HG02870 (cell line): ENCODE data around the gene KCNK3.
"Not testable (repeated sequence)": the region's sequence is repeated elsewhere in the genome, so short reads cannot be mapped to it uniquely, and the experiment has no call there.

ENCODE experiments used
- ATAC-seq: cut with Tn5 transposase; IDR thresholded peaks from one replicate; pipeline ENCODE4 v1.9.1; 2021; ENCODE audit warnings: mild to moderate bottlenecking, moderate library complexity; ENCODE audit not compliant: unreplicated experiment

The KCNK3 gene

DNA sequence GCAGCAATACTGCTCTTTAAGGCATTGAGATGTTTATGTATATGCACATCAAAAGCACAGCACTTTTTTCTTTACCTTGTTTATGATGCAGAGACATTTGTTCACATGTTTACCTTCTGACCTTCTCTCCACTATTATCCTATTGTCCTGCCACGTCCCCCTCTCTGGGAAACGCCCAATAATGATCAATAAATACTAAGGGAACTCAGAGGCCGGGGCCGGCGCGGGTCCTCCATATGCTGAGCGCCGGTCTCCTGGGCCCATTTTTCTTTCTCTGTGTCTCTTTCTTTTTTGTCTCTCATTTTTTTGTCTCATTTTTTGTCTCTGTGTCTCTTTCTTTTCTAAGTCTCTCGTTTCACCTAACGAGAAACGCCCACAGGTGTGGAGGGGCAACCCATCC, 57.9 kb downstream of the KCNK3 start:
- ATAC-seq: not testable (repeated sequence)

- no peak for ATAC-seq
Measured at GRCh38 chr2:26752656-26753055, 60.1 kb downstream of the KCNK3 start.

DNA sequence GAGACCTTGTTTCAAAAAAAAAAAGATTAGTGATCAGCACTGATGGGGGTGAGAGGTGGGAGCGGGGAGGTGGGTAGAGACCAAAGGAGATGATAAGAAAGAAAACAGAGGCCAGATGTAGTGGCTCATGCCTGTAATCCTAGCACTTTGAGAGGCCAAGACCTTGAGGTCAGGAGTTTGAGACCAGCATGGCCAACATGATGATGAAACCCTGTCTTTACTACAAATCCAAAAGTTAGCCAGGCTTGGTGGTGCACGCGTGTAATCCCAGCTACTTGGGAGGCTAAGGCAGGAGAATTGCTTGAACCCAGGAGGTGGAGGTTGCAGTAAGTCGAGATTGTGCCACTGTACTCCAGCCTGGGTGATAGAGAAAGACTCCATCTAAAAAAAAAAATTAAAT, 62.0 kb downstream of the KCNK3 start:
- ATAC-seq: no peak

DNA sequence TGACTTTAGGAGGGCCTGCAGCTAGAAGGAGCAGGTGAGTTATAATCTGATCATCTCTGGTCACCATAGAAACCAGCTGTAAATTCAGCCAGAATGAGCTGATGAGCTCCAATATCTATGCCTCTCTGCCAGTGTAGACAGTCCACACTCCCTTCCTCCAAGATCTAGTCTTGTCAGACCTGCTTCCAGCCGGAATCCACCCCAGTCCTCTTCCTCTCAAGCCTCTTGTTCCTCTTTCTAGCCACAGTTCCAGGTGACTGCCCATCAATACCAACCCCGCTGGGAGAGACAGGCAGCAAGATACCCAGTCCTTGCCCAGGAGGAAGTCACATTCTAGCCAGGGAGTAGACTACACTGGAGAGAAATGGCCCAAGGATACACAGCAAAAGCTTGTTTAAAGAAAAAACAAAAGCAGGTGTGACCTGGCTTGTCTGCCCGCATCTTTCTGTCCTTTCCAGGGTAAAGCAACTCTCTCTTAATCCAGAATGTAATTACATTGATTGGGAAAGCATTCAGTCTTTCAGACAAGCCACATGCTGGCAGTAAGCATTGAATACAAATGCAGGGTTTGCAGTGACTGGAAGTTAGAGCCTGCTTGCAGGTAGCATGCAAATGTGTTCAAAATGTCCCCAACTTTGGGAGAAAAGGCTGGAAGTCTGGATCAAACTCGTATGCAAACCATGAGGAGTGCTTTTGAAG, 62.6 kb downstream of the KCNK3 start:
- no peak for ATAC-seq

GRCh38 chr2:26756337-26756736, 63.8 kb downstream of the KCNK3 start:
- no peak for ATAC-seq

DNA sequence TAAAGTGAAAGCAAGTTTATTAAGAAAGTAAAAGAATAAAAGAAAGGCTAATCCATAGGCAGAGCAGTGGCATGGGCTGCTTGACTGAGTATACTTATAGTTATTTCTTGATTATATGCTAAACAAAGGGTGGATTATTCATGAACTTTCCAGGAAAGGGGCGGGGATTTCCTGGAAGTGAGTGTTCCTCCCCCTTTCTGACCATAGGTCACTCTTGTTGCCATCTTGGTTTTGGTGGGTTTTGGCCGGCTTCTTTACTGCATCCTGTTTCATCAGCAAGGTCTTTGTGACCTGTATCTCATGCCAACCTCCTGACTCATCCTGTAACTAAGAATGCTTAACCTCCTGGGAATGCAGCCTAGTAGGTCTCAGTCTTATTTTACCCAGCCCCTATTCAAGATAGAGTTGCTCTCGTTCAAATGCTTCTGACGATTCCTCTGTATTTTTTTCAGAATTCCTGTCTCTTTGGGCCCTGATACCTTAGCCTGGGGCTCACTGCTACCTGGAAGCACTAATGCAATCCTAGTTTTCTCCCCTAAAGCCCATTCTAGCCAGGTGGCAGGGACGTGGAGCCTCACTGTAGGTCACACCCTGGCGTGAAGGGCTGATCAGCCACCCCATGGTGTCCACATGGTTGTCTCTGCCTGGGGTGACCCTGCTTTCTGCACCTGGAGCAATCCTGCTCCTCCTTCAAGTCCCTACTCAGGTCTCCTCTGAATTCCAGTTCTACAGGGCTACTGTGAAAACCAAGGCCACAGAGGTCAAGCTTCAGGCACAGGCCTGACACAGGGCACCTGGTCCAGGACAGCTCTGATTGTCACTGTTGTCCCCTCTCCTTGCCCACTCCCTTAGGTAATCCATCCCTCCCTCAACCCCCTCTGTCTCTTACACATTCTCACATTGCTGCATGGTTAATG, 65.6 kb downstream of the KCNK3 start:
- ATAC-seq: no peak

- ATAC-seq: no peak
Measured at GRCh38 chr2:26758790-26759321, 66.3 kb downstream of the KCNK3 start.

DNA sequence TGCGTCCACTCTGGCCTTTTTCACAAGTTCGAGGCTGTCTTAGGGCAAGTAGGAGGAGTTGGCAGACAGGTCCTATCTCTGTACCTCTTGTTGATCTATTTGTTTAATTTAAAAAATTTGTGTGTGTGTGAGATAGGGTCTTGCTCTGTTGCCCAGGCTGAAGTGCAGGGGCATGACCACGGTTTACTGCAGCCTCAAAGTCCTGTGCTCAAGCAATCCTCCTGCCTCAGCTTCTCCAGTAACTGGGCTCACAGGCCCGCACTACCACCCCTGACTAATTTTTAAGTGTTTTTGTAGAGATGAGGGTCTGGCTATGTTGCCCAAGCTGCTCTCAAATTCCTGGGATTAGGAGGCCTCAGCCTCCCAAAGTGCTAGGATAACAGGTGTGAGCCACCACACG, 67.3 kb downstream of the KCNK3 start:
- ATAC-seq: no peak

DNA sequence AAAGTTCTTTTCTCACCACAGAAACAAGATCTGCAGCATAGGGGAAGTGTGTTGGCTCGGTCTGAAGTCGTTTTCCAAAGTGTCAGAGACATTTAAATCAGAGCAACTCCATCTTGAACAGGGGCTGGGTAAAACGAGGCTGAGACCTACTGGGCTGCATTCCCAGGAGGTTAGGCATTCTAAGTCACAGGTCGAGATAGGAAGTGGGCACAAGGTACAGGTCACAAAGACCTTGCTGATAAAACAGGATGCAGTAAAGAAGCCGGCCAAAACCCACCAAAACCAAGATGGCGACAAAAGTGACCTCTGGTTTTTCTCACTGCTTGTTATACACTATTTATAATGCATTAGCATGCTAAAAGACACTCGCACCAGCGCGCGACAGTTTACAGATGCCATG, 68.5 kb downstream of the KCNK3 start:
- not testable (repeated sequence) for ATAC-seq

GRCh38 chr2:26763019-26763418, 70.5 kb downstream of the KCNK3 start:
- no peak for ATAC-seq

- peak; percentile 68 for ATAC-seq
Measured at GRCh38 chr2:26764078-26764887, 71.8 kb downstream of the KCNK3 start, which contains the start of gene SLC35F6. SLC35F6 (plus strand) TSS chr2:26764284; CDS start chr2:26764350, 66 bp downstream.

DNA sequence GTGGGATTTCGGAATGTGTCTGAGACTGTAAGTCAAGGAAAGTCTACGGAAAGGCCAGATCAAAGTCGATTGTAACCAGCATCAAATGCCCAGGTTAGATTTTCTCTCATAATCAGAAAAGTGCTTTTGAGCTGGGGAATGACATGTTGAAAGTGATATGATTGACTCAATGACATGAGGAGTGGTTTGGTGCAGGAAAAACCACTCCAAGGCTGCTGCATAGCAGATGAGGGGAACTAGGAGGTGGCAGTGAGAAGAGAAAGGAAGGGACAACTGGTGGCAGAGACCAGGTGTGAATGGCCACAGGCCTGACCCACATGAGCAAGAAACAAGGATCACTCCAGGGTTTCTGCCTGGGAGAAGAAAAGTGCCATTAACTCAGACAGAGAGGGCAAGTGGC, 72.4 kb downstream of the KCNK3 start:
- ATAC-seq: no peak

- ATAC-seq: no peak
Measured at GRCh38 chr2:26765475-26766200, 73.1 kb downstream of the KCNK3 start.

DNA sequence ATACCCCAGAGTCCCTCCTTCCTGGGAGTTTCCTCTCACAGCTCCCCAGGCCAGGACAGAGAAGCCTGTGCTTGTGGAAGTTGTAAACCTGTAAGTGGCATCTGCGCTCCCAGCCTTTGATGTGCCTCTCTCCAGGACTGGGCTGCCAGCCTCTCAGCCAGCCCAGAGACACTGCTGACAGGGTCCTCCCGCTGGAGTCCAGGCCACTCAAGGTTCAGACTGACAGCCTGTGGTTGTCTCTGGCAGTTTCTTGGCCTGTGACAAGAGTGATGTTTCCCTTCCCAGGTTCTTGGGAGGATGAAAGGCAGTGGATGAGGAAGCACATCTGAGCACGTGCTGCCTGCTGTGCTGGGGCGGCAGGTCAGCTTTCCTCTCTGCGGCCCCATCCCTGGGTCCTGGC, 74.6 kb downstream of the KCNK3 start:
- no peak for ATAC-seq

DNA sequence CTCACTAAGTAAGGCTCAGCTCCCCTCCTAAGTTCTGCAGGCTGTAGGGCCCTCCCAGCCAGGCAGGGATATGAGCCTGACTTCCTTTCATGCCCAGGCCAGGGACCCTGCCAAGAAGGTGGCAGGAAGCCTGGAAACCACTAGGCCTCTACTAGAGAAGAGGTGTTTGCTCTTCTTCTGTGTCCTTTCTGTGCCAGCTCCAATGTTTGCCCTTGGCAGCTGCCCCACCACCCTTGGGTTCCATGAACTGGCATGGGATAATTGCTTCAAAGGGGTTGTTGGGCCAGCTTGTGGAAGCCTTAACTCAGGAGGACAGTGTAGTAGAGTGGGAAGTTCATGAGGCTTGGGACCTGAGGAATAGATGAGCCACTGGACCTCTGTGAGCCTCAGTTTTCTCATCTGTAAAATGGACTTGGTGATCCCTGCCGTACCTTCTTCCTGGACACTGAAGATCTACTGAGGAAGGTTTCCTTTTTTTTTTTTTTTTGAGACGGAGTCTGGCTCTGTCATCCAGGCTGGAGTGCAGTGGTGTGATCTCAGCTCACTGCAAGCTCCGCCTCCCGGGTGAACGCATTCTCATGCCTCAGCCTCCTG, 75.5 kb downstream of the KCNK3 start:
- ATAC-seq: no peak

- ATAC-seq: no peak
Measured at GRCh38 chr2:26768759-26769088, 76.2 kb downstream of the KCNK3 start.

GRCh38 chr2:26769089-26769761, 76.7 kb downstream of the KCNK3 start:
- ATAC-seq: no peak

DNA sequence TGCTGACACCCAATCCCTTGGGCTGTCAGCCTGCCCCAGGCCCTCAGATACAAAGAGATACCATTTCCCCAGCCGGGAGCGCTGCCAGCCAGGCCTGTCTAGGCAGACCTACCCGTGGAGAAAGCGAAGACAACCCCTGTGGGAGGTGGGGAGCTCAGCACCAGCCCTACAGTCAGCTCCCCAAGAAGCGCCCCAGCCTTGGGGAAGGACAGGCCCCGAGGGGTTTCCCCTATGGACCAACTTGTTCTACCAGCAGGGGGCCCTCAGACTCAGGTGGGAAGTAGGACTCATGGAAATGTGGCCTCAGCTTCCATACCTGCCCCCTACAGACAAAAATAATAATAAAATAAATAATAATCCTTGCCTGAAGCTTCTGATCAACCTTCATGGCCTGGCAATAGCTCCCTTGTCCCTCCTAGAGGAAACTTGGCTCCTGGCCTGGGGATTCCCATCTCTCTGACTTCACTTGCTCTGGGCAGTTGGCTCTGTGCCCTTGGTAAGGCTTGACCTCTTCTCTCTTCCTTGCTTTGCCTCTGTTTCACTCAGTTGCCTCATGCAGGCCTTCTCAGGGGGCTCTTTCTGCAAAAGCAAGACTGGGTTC, 78.6 kb downstream of the KCNK3 start:
- no peak for ATAC-seq
